B cell (primary cell): ENCODE results near the gene TRPM1.

Experiments used
- CTCF ChIP-seq: fragments of 200-600 bp; IDR thresholded peaks from one replicate; pipeline ENCODE4 v1.8.0; 2022; ENCODE audit warnings: antibody characterized with exemption, mild to moderate bottlenecking
- EZH2 ChIP-seq: IDR thresholded peaks from 2 replicates; pipeline ENCODE4 v1.6.1; 2012; ENCODE audit warnings: borderline replicate concordance, low read depth, mild to moderate bottlenecking, moderate library complexity, low read length; ENCODE audit not compliant: insufficient read depth, poor library complexity, severe bottlenecking

- no peak for TF ChIP-seq CTCF
- no peak for TF ChIP-seq EZH2
Observed at GRCh38 chr15:31127596-31128261, 26.2 kb upstream of the TRPM1 start.
